Right renal pelvis (tissue), 4 donors: ENCODE results near the gene CDK3. TPM values are rescaled to one million over a fixed set of nuclear protein-coding genes. Genes with fewer than 3 reads are reported as not detected.
"Not testable (repeated sequence)": the region's sequence is repeated elsewhere in the genome, so short reads cannot be mapped to it uniquely, and the experiment has no call there.

Experiments
- DNase-seq, 4 donors: peaks; one replicate each; pipeline ENCODE4 v3.0.0-alpha.2; 2013; ENCODE audit warnings: low read depth in 4 of 4, low spot score in 3 of 4, missing footprints in 1 of 4
- polyA plus RNA-seq, 4 donors: library from polyadenylated mRNA; unstranded; fragments of 120-200 nt; gene quantifications; one replicate each; pipeline ENCODE4 v1.2.1, GENCODE V29; 2013; ENCODE audit not compliant: insufficient read length in 4 of 4

CDK3 gene
- 10 to 100 TPM; 14.1 to 19.4 (median 16.6) TPM for polyA plus RNA-seq

DNA sequence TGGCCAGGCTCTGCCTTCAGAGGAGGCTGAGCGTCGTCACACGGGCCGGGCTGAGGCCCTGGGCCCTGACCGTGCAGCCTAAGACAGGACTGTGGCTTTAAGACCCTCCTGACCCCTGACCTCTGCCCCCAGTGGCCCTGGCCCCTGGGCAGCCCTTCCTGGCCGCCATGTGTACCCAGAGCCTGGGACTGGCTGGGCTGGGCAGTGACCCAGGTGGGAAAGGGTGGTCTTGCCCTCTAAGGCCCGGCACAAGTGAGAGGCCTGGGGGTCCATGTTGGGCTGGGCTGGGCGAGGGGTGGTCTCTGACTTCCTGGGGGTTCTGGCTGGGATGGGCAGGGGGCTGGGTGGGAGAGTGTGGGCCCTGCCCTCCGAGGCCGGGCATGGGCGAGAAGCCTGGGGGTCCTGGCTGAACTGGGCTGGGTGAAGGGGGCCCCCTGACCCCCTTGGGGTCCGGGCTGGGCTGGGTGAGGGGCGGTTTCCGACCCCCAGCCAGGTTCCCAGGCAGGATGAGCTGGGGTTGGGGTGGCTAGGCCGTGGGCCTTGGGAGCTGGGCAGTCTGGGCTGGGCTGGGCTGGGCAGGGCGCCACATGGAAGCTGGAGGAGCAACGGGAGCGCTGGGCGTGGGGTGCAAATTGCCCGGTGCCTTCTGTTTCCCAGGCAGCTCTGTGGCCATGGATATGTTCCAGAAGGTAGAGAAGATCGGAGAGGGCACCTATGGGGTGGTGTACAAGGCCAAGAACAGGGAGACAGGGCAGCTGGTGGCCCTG lies at the start of gene CDK3:
Gene CDK3, plus strand, starts transcription at position 101 of the 767 bp plus-strand sequence. Its CDS starts 571 bp downstream, at position 672.
- no peak for DNase-seq

DNA sequence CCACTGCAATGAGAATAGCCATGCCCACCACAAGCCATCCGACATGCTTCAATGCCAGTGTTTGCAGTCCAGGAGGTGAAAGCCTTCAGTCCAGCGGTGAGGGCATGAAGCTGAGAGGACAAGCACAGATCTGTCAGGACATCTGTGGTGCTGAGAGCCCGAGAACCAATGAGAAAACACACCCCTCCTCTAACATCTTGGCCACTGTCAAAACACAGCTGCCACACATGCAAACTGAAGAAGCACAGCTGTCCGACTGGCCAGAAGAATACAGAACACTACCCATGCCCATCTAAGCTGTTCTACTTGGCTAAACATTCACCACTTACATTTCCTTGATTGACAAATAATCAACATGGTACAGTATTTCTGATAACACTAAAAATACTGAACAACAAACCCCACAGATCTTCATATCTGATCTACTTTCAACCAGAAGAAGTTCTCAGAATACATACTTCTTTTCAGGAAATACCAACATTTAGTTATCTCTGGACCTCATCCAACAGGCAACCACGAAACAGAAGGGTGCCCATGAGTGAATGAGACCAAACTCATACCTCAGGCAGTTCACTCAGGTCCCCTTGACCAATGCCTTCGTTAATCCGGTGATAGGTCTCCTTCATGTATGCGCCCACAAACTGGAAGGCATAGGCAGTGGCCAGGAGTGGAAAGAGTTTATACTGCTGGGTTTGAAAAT lies 49.6 kb upstream of the CDK3 start:
- no peak for DNase-seq

DNA sequence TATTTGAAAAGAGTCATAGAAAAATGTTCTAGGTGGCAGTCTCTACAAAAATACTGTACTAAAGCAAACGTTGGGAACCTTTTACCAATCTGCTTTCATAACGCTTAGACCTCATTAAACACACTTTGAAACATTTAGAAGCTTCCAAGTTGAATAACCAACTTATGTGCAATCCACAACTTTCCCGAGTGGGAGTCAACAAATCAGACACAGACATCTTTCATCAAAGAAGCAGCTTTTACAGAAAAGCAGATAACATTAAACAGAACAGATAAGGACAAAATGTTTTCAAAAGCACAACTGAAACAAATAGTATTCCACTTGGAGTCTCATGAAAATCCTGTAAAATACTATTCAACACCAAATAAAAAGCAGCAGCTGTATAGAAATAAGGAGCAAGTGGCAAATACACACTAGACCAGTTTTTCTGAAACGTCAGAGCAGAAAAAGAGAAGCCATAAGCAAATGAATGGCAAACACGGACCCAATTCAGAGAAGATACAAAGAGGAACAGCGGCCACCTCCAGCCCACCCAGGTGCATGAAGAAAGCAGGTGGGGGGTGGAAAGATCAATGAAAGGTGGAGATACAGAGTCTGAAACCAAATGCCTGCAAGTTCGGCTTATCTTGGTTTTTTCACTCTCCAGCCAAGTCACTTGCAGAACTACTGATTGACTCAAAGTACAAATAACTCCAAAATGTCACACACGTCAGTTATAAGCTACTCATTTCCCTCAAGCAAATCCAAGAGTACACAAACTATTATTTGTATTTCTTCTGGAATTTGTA lies 41.4 kb upstream of the CDK3 start:
- no peak for DNase-seq

DNA sequence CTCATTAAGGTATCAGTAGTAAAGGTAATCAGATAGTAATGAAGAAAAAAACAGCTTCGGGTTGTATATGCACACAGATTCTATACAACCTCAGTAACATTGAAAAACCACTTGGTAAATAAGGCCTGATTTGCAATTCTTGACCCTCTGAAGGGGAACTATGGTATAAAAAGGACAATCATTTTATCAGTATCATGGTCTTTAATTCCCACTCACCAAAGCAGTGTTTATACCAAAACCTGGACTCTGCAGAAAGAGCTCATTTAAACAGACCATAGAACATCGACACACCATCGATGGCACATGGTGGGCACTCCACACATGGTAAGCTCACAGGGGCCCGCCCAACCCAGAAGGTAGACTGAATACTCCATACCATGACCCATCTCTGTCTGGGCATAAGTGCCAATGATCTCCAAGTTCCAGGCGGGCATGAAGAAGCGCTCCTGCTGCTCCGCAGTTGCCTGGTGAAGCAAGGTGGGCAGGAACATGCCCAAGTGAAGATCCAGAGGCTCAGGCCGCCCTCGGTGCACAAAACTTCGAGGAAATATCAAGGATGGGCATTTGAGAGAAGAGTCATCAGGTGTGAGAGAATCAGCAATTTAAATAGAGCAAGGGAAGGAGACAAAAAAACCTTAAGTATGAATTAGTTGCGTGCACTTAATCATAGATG lies 40.7 kb upstream of the CDK3 start:
- no peak for DNase-seq

DNA sequence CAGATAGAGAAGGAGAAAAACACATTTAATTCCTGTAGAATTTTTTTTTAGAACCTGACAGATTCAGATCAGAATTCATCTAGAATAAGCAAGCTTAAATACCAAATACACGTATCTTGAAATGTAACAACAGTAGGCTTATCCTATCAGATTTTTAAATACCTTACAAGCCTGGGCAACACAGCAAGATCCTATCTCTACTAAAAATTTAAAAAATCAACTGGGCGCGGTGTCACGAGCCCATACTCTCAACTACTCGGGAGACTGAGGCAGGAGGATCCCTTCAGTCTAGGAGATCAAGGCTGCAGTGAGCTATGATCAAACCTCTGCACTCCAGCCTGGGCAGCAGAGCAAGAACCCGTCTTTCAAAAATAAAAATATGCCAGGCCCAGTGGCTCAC lies 35.2 kb upstream of the CDK3 start:
- DNase-seq = no peak

DNA sequence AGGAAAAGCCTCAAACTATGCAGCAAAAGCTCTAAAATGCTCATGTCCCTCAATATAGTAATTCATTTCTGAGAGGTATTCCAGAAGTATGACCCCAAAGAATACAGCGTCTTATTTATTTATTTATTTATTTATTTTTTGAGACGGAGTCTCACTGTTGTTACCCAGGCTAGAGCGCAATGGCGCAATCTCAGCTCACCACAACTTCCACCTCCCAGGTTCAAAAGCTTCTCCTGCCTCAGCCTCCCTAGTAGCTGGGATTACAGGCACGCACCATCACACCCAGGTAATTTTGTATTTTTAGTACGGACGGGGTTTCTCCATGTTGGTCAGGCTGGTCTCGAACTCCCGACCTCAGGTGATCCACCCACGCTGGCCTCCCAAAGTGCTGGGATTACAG lies 31.6 kb upstream of the CDK3 start:
- DNase-seq = not testable (repeated sequence)

DNA sequence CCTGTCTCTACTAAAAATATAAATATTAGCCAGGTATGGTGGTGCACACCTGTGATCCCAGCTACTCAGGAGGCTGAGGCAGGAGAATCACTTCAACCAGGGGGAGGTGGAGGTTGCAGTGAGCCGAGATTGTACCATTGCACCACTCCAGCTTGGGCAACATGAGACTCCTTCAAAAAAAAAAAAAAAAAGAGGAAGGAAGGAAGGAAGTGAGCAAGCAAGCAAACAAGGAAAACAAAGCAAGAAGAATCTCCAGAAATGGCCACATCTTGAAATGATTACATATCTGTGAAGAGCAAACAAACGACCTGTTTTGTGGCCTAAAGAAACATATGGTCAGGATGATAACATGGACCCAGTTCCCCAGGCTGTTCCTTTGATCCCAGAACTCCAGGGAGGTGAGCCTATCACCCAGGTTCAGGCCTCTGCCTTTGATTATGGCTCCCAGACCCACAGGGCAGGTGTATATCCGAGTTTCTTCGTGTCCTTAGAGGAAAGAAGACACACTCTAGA lies 30.6 kb upstream of the CDK3 start:
- DNase-seq = no peak

DNA sequence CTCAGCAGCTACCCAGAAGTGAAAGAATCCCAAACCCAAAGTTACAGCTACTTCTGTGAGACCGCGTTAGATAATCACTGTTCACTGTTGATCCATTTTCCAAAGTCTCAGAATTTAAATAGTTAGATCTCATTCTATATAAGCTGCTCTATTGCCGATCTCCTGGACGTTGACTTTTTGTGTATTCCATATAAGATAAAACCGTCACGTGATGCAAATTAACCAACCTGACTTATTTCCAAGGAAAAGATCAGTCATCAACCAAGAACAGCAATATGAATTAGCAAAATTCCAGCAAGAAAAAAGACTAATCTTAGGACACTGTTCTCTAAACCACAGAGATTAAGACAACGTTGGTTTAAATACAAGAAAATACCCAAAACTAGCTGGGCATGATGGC lies 30.0 kb upstream of the CDK3 start:
- DNase-seq = no peak

DNA sequence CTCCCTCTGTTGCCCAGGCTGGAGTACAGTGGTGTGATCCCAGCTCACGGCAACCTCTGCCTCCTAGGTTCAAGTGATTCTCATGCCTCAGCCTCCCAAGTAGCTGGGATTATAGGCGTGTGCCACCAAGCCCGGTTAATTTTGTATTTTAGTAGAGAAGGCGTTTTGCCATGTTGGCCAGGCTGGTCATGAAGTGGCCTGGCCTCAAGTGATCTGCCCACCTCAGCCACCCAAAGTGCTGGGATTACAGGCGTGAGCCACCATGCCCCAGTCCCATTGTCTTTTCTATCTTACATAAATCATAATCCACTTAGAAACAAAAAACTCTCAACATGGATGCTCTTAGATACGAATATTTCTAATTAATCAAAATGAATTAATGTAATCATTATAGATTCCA lies 25.5 kb upstream of the CDK3 start:
- DNase-seq = not testable (repeated sequence)

DNA sequence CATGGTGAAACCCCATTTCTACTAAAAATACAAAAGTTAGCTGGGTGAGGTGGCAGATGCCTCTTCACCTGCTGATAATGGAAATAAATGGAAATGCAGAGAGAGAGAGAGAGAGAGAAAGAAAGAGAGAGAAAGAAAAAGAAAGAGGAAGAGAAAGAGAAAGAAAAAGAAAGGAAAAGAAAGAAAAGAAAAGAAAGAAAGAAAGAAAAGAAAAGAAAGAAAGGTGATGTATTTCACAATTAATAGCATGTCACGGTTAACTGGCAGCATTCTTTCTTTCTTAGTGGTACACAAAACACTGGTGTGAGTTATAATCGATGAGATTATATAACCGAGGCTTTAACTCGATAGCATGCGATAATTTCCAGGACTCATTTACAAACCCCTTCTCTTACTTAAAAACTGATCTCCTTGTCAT lies 24.9 kb upstream of the CDK3 start:
- DNase-seq = no peak

DNA sequence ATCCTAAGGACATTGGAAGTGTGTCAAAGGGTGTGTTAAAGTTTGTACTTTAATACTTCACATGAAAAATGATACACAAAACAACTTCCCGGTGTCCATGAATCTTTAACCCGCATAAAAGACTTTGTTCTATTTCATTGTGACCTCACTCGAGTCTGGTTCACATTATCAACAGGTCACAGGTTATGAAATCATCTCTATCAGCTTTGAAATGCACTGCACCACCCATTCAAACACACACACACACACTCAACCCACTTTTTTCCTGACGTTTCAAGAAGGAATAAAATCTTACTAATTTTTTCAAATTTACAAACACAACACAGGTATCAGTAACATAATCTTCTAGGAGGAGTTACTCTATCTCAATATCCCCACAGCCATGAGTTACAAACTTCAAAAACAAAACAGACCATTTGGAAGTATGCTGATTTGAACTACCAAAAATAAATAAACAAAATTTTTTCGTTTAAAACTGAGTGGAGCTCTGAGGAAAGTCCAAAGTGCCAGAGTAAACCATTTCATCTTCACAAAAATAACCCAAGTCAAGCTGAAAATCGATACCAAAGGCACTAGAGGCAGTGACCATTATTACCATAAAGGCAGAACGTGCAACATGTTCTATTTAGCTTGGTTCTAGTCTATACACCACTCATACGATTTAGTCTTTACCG lies 24.3 kb upstream of the CDK3 start:
- no peak for DNase-seq

DNA sequence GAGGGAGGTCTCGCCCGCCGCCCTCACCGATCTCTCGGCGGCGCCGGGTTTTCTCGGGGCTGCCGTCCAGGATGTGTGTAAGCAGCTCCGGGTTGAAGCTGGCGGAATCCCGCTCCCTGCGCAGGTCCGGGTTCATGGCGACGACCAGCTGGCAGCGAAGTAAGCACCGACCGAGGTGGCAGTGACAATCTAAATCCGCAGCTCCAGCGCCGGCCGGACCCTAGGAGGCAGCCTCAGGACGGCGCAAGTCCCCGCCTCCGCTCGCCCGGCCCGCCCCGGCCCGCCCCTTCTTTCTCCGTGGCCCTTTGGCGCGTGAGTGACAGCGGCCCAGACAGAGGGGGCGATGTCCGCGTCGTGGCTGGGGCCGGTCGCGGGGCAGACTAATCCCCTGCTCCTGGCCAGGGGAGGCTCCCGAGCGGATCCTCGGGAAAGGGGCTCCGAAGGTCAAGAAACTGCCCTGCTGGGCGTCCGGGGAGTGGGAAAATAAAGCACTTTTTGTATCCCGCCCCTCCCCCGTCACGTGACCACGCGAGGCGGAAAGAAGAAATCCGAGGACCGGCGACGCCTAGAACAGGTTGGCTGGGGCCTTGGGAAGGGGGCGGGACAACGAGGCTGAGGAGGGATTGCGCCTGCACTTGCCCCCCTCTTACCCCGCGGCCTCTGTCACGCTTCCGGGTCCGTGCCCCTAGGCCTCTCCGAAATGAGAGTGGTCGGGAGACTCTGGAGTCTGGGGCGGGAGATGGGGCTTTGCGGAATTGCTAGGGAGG lies 21.5 kb upstream of the CDK3 start, which contains the start of the genes ACOX1 and TEN1:
Gene ACOX1, minus strand, starts transcription at position 229 of the 767 bp plus-strand sequence. Its CDS starts 93 bp downstream, at position 136.
Gene TEN1, plus strand, starts transcription at position 303 of the 767 bp plus-strand sequence. CDS start 6,953 bp downstream, outside the sequence.
- DNase-seq = peak; percentile 94 to 97 (median 96)

DNA sequence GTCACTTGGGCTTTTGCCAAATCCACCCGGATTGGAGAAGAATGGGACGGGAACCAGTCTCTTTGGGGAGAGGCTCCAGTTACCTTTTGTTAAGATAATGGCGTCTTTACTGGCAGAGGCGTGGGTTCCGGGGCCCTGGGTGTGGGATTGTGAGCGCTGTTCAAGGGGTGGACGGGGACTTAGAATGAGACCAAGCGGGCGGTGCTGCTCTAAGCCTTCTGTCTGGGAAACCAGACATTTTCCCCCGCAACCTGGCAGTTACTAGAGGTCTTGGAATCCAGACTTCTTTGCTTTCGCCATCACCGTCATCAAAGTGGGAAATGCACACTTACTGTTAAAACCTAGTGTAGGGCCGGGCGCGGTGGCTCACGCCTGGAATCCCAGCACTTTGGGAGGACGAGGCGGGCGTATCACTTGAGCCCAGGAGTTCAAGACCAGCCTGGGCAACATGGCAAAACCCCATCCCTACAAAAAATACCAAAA lies 20.9 kb upstream of the CDK3 start:
- no peak for DNase-seq

DNA sequence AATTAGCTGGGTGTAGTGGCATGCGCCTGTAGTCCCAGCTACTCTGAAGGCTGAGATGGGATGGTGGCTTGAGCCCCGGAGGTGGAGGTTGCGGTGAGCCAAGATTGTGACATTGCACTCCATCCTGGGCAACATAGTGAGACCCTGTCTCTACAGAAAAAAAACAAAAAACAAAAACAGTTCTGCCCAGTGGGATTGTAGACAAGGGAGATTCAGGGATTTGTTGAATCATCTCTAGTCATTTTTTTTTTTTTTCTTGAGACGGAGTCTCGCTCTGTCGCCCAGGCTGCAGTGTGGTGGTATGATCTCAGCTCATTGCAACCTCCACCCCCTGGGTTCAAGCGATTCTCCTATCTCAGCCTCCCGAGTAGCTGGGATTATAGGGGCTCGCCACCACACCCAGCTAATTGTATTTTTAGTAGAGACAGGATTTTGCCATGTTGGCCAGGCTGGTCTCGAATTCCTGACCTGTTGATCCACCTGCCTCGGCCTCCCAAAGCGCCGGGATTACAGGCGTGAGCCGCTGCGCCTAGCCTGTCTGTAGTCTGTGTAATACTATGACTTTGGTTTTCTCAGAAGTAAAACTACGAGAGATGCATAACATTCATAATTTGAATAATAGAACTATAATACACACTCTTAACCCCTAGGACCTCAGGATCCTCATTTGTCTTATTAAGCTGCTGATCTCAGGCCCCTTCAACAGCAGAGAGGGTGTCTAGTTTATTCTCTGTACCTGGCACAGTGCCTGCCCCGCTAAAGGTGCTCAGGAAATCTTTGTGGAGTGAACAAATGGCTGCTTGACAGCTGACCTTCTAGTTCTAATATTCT lies 20.3 kb upstream of the CDK3 start:
- DNase-seq = no peak

DNA sequence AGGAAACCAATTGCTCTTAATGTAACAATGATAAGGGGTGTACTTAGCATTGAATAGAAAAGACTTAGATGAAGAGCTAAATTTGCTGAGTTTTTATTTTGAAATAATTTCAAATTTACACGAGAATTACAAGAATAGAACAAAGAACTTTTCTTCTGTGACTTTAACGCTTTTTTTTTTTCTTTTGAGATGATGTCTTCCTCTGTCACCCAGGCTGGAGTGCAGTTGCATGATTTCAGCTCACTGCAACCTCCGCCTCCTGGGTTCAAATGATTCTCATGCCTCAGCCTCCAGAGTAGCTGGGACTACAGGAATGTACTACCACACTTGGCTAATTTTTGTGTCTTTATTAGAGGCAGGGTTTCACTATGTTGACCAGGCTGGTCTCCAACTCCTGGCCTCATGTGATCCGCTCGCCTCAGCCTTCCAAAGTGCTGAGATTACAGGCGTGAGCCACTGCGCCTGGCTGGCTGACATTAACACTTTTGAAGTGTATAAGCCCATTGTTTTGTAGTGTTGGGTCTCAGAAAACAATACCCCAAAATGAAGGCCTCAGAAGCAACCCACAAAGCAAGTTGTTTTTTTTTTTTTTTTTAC lies 19.5 kb upstream of the CDK3 start:
- no peak for DNase-seq

DNA sequence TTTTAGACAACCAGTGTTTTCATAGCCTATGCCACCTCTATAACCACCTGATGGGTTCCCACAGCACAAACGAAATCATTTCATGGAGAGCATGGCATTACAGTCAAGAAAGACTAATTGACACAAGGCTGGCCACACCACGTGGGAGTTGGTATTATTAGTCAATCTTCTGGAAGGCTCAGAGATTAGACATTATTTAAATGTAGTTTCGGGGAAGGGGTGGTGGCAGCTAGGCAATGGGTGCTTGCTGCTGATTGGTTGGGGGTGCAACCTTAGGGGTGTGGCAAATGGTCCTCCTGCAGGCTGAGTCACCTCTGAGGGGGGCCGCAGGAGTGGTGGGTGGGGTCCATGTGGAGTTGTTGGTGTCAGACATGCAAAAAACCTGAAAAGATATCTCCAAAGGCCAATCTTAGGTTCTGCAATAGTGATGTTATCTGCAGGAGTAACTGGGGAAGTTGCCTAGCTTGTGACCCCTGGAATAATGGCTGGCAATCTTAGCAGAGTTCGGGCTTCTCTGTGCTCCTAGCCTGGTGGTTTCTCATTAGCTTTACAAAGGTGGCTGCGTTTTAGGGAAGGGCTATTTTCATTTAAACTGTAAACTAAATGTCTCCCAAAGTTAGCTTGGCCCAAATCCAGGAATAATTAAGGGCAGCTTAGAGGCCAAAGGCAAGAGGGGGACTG lies 17.0 kb upstream of the CDK3 start:
- DNase-seq = no peak

DNA sequence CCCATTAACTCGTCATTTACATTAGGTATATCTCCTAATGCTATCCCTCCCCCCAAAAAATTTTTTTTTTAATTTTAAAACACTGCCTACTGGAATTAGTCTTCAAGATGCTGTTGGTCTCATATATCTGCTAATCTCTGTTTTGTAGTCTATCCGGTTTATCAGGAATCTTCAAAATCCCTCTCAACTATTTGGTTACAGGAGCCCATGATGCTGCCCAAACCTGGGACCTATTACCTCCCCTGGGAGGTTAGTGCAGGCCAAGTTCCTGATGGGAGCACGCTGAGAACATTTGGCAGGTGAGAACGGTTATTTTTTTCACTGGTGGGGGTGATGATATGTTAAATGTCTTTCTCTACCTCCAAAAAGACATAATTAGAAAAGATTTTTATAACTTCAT lies 14.7 kb upstream of the CDK3 start:
- no peak for DNase-seq
